Measurements from ENCODE around the gene ROBO1.
"Not testable (repeated sequence)": the region's sequence is repeated elsewhere in the genome, so short reads cannot be mapped to it uniquely, and the experiment has no call there.

The ROBO1 gene

DNA sequence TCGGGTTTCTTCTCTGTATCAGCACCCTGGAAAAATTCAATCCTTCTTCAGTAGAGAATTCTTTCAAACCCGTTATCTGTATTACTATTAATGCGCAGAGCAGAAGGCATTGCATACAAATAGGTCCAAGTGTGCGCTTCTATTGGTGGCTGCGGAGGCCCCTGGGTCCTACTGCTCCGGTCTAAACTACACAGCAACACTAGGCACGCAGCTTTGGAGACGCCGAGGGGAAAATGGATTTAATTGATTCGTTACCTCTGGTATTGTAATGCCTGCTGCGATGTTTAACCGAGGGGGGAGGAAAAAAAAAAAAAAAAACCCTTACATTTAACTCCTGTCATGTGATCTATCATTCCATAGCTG, at the start of gene ROBO1:
Gene ROBO1, minus strand, starts transcription at position 94 of the 363 bp plus-strand sequence.
- DNase-seq (ENCODE audit: low read depth): no peak

DNA sequence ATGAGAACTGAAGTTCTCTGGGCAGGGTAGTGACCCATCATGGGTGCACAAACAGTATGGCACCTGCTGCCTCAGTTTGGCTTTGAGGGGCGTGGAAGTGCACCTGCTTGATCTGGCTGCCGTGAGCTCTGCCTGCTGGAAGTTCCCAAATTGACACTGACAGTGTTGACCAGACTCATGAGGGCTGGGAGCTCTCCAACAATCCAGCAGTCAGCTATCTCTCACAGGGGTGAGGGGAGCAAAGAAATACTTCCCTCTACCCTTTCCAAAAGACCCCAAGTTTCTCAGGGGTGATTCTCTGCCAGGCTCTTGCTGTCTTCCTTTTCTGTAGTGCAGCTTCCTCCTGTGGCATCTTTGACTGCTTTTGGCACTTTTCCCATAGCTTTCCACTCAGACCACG, 49.4 kb upstream of the ROBO1 start:
- DNase-seq (ENCODE audit: low read depth): no peak

DNA sequence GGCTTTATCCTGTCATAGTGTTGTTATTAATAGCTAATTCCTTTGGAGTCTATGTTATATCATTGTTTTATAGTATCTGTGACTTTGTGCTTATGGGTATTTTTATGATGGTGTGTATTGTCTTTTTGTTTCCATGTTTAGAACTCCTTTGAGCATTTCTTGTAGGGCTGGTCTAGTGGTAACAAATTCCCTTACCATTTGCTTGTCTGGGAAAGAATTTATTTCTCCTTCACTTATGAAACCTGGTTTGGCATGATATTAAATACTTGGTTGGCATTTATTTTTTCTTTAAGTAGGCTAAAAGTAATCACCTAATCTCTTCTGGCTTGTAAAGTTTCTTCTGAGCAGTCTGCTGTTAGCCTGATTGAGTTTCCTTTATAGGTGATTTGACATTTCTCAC, 47.7 kb upstream of the ROBO1 start:
- no peak for DNase-seq (ENCODE audit: low read depth)

DNA sequence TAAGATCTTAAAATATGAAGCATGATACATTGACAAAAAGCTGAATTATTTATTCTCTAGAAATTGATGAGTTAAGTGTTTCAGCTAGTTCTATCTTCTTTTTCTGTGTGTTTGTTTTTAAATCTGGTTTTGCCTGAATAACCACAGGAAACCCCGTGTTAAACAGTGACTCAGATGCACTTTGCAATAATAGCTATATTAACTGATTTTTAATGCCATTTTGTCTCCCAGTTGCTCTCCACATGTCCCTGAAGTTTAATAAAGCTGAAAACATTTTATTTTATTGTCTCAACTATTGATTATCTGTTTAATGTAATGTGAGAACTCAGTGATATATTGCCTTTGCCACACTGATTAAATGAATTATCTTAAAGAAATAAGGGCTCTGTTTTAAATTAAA, 42.8 kb upstream of the ROBO1 start:
- no peak for DNase-seq (ENCODE audit: low read depth)

DNA sequence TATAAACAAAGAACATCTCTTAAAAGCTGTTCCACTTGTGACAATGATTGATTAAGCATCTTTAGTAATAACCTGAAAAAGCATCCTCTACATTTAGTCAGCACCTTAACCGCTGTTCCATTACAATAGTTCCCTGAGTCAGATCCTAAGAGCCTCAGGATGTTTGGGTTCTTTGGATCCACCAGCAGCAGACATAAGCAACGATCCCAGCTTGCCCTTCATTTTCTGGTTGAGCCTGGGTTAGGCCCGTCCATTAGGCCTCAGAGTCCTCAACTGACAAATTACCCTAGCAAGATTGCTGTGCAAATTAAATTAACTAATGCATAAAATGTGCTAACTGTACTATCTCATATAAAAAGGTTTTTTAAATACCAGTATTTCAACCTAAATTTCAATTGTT, 42.3 kb upstream of the ROBO1 start:
- no peak for DNase-seq (ENCODE audit: low read depth)

DNA sequence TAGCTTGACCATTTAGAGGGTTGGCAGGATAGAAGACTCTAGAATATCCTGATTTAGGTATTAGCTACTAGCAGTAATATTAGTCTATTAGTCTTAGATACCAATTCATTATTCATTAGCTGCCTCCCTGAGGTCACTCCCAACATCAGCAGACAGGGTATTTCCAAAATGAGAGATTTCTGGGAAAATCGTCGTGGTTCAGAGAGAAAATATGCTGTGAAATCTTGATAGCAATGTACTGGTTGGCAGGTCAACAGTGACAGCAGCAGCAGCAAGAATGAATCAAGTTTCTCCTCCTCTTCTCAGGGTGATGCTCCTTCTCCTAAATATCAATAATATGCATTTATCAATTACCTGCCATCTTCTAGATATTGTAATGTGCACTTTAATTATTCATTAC, 41.3 kb upstream of the ROBO1 start:
- DNase-seq (ENCODE audit: low read depth): no peak

DNA sequence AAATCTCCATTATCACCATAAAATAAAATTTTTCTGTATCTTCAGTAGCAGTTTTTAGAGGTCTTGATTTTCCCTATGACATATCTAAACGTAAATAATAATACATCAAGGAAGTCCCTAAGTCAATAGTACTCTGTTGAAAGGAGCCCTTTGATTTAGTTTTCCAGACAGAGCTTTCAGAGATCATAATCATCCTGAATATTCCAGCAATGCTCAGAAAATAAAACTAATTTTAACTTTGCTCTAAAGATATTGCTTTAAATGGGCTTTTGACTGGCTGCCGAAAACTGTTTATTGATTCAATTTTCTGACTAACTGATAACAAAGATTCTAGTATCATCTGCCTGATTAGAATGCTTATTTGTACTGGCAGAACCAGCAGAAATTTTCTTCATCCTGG, 40.7 kb upstream of the ROBO1 start:
- no peak for DNase-seq (ENCODE audit: low read depth)

DNA sequence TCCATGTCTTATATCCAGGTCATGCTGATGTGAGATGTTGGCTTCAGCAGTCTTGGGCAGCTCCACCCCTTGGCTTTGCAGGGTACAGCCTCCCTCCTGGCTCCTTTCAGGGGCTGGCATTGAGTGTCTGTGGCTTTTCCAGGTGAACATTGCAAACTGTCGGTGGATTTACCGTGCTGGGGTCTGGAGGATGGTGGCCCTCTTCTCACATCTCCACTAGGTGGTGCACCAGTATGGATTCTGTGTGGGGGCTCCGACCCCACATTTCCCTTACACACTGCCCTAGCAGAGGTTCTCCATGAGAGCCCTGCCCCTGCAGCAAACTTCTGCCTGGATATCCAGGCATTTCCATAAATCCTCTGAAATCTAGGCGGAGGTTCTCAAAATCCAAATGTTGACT, 22.4 kb upstream of the ROBO1 start:
- not testable (repeated sequence) for DNase-seq (ENCODE audit: low read depth)

DNA sequence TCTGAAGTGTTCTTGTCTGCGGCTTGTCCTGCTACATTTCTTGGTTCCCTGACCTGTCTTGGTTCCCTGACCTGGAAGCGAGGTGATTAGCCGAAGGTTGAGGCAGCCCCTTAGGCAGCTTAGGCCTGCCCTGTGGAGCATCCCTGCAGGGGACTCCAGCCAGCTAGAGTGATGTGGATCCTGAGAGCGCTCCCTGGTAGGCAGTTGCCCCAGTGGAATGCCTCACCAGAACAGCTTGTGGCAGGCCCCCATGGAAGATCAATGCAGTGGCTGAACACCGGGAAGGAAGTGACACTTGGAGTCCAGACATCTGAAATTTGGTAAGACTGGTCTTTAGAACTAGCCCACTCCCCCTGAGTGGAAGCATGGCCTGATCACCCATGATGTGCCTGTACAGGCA, 5.5 kb upstream of the ROBO1 start:
- no peak for DNase-seq (ENCODE audit: low read depth)

DNA sequence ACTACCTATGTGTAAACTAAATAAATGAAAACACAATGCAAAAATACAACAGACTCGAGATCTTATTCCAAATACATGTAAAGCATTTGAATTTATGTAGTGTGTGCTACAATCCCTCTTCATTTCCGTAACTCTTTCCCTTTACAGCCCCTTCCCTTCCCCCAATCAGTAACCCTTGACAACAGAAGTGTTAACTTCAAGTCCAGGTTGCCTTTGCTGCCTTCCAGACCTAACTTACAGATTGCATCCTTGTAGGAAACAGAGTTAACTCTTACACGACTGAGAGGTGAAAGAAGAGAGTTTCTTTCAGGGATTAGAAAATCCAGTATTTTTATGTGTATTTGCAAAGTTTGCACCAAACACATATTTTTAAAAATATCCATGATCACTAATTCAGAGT, 1.4 kb upstream of the ROBO1 start:
- DNase-seq (ENCODE audit: low read depth): no peak

DNA sequence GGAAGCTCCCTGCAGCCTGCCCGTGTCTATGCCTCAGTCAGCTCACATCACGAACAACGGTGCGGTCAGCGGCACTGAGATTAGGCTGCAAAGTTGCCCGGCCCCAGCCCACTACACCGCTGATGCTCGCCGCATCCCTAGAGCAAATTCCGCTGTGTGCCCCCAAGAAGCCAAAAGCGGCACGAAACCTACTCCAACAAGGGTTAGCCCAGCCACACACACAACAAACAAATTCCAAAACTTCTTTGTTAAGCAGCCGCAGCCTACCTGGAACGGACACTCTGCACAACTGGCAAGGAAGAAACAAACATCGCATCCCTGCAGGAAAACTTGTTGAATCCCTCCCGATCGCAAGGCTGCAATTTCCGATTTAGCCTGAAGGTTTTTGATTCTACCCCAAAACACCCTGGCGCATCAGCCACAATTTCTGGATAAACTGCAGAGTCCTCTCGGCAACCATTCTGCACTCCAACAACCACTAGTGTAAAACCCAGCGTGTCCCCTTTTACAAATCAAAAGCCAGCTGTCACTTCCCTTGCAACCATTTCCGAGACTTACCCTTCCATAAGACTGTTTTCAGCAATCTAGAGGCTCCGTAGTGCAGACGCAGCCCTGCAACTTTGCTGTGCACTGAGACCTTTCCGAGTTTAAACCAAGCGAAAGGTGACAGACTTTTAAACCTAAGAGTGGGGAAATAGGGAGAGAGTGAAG, 449 bp downstream of the ROBO1 start:
- no peak for DNase-seq (ENCODE audit: low read depth)

DNA sequence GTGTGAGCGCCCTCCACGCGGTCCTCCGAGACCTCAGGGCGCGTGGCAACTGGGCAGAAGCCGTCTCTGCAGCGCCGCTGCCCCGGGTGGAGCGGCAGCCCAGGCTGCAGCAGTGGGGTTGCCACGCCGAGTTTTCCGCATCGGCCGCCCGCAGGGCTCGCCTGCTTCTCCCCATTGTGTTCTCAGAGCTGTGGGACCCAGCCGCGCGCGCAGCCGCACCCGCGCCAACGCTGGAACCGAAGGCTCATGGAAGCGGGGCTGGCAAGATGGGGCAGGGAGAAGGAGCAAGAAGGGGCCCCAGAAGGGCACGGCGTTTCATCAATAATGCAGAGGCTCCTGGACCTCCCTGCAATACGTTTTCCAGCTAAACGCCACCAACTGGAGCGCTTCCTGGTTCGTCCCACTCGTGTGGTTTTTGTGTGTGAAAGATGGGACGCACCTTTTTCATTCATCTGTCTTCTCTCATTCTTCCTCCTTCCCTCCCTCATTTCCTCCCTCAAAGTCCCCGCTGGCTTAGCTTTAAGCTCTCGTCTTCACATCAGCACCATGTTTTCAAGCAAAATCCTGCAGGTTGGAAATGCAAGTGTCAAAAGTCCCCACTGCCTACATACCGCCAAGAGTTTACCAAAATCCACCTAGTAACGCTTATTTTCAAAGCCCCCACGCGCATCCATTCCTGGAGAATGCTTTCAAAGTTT, 1.2 kb downstream of the ROBO1 start:
- no peak for DNase-seq (ENCODE audit: low read depth)

DNA sequence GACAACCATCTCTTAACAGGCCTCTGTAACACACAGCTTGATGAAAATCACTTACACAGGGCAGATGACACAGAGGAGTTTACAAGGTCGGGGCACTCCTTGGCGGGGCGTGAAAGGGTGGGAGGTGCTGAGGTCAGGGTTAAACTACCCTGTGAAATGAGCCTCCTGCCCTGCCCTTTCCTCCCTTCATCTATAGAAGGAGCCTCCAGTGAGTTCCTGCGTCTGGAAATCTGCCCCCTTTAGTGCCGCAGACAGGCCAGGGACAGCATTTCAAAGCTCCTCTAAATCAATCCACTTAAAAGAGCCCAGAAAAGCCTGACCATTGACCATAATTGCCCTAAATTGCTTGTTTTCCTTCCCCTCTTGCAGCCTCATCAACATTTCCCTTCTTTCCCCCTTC, 1.9 kb downstream of the ROBO1 start:
- no peak for DNase-seq (ENCODE audit: low read depth)

DNA sequence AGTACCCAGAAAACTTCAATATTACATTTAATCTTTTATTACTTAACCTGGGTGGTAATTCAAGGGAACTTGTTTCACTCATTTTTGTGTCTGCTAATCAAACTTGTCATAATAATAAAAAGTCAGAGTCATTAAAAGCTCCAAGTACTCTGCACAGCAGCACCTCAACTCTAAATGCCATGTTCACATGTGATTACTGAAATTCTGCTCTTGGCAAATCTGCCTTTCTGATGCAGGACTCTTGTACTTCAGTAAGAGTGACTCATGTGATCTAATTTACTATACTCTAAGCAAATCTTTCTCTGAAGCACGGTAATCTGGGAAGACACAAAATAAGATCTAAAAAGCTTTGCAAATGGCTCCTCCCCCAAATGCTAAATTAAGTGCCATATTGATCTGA, 6.4 kb downstream of the ROBO1 start:
- no peak for DNase-seq (ENCODE audit: low read depth)

DNA sequence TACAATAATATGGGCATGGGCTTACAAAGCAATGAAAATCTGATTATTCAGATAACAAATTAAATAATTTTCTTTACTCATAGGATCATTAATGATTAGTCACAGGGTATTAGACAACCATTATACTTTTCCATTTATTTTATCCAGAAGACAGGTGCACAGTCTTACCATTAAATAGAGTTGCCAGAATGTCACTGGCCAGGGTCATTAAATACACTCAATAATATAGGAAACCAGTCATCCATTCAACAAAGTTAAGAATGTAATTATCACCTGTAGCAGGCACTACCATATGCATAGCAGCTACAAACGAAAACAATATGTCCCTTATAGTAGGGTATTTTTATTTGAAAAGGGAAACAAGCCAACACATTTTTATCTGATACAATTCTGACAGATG, 16.1 kb downstream of the ROBO1 start:
- no peak for DNase-seq (ENCODE audit: low read depth)

DNA sequence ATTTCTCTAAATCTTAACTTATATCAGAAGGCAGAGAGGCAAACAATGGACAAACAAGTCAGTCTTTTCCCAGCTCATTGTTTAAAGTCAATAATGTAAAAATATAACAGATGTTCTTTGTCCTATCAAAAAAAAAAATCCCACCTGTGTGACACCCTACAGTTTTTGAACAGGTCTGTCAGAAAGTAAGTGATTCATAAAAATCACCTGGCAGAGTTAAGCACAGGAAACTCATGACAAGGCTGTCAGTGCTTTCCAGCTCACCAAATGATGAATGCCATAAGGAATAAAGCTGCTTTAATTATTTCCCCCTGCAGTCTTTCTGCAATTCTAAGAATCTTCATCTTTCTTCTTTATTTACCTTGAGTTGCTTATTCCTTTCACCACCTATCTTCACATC, 30.3 kb downstream of the ROBO1 start:
- DNase-seq (ENCODE audit: low read depth): no peak

DNA sequence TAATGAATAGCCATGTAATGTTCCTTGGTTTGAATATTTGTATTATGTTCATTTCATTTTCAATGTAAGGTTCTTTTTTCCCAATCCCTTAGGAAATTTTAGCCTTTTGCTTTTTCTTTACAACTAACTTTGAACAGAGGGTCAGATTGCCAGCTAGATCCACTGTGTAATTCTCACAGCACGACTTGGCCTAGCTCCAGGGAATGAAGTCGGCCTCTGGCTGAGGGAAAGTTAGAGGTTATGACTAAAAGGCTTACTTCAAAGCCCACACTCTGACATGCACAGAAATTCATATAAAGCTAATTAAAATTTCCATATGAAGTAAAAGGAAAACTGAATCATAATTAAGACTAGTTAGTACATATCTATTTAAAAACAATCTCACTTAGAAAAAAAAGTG, 38.7 kb downstream of the ROBO1 start:
- peak; percentile 18 for DNase-seq (ENCODE audit: low read depth)

DNA sequence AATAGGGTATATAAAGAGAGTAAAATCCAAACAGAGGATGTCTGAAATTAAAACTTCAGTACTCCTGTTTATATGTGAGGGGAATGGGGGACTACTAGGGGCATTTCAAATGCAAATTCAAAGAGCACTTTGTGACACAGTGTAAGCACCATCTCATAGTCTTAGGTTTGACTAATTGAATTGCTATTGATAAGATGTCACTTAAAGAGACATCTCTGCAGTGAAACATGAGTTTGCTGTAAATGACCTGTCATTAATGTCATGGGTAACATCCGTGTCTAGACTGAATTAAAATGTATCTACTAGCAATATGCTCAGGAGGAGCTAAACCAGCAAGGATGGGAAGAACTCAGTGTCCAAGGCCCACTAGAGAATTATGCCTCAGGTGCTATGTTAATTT, 41.0 kb downstream of the ROBO1 start:
- DNase-seq (ENCODE audit: low read depth): no peak

DNA sequence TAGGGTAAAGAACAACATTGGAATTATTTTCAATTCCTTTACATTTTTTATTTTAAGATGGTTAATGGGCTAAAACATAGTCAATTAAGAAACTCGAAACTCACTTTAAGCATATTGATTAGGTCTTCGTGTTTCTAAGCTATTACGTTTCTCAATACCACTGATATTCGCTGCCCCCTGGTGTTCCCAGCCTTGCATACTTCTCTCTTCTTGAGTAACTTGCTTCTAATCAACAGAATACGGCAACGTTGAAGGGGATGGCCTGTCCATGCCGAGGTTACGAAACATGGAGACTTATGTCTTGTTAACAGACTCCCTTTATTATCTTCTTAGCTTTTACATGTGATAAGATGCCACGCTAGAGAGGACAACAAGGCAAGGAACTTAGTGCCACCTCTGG, 43.6 kb downstream of the ROBO1 start:
- DNase-seq (ENCODE audit: low read depth): no peak

DNA sequence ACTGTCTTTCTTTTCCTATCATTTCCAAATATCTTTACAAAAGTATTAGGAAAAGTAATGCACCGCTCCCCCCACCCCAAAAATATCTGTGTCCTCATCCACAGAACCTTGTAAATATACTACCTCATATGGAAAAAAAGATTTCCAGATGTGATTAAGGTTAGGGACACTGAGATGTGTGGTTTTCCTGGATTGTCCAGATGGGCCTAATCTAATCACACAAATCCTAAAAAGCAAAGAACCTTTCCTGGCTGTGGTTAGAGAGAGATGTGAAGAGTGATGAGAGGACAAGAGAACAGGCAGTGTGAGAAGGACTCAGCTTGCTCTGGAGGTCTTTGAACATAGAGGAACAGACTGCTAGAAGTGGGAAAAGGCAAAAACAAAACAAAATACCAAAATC, 77.7 kb downstream of the ROBO1 start:
- no peak for DNase-seq (ENCODE audit: low read depth)

DNA sequence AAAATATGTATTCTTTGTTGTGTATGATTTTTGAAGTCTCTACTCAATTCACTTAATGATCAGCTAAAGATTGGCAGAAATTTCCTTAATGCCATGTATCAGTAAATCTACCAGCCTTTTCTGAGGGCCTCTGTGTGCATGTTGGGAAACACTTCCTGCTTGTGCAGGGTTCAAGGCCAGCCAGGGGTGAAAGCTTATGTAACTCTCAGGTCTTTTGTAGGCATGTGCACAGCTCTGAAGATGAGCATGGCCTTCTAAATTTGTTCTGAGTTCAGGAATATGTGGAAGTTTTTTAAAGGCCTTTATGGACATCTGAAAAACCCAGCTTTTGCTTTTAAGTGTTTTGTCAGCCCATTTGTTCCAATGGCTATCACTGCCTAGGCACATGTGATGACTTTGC, 82.7 kb downstream of the ROBO1 start:
- DNase-seq (ENCODE audit: low read depth): no peak

DNA sequence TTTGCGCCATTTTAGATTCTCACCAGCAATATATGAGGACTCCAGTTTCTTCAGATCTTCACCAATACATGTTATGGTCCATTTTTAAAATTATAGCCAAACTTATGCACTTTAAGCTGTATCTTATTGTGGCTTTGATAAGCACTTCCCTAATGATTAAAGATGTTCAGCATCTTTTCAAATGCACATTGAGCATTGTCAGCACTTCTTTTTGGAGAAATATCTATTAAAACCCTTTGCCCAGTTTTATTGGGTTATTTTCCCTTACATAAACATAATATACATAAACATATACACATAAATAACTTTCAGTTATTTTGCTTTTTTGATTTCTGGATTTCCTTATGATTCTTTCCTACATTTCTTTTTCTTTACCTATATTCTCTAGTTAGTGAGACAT, 83.8 kb downstream of the ROBO1 start:
- DNase-seq (ENCODE audit: low read depth): no peak

DNA sequence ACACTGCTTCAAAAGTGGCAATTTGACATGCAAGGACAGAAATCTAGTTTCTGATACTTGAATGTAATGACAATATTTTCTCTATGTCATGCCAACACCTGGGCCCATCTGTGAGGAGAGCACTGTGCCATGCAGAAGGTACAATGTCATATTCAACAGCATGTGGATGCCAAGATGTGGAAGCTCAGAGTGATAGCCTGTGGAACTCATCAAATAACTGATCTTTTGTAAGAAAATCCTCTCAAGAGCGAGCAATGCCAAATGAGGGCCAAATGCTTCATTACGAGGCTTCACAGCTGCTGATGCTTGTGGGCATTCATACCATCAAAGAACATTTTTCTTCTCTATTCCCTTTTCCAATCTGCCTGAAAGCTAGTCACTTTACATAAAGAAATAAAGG, 95.1 kb downstream of the ROBO1 start:
- DNase-seq (ENCODE audit: low read depth): no peak

DNA sequence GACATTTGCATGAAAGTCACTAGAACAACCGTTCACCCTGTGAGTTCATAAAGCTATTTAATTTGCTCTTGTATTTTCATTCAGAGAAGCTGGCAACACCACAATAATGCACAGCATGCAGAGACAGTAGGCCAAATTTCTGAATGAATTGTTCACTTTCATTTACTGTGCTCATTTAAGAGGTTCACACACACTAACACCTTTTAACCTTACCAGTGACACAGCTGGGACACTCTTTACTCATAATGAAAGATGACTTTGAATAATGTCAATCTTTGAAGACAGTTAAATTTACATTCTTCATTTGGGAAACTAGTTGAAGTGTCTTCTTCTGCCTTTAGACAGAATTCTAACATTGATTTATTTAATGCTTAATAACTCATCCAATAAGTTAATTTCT, 95.7 kb downstream of the ROBO1 start:
- DNase-seq (ENCODE audit: low read depth): no peak

All from fibroblast of the conjunctiva (primary cell).